SK-N-SH treated with all-trans-retinoic acid at 6 μM for 48 hours (cell line): ENCODE data around the gene VPREB1.
"Not testable (repeated sequence)": the region's sequence is repeated elsewhere in the genome, so short reads cannot be mapped to it uniquely, and the experiment has no call there.

Experiments used
- TOX ChIP-seq: fragments of 250-450 bp; sonication (Bioruptor Pico); IDR thresholded peaks from 2 replicates; pipeline ENCODE4 v1.8.0; 2021; ENCODE audit warnings: mild to moderate bottlenecking, moderate library complexity, borderline replicate concordance
- ZC3H10 ChIP-seq: fragments of 250-450 bp; sonication (Bioruptor Pico); IDR thresholded peaks from 2 replicates; pipeline ENCODE4 v1.5.1; 2021; ENCODE audit warnings: mild to moderate bottlenecking, moderate library complexity
- ZFP3 ChIP-seq: fragments of 250-450 bp; sonication (Bioruptor Pico); IDR thresholded peaks from 2 replicates; pipeline ENCODE4 v1.5.0; 2020; ENCODE audit warnings: mild to moderate bottlenecking, moderate library complexity
- ZNF8 ChIP-seq: fragments of 450-650 bp; formaldehyde crosslinking; IDR thresholded peaks from 2 replicates; pipeline ENCODE4 v1.5.0; 2020; ENCODE audit warnings: mild to moderate bottlenecking, moderate library complexity

GRCh38 chr22:22263823-22264222 is 19.2 kb downstream of the VPREB1 start:
- TF ChIP-seq ZFP3 (CRISPR knock-in tag); TOX (CRISPR knock-in tag); ZNF8 (CRISPR knock-in tag); ZC3H10: not testable (repeated sequence)
